ENCODE measurements around the gene CETP.

The CETP gene

GRCh38 chr16:56950881-56951771 is 10.6 kb upstream of the CETP start:
- no peak overlapping the region for H3K4me3 ChIP-seq (ENCODE audit: low read depth in 1 of 2, low read length in 2 of 2)
- H3K4me2 ChIP-seq (ENCODE audit: insufficient read depth, low read length), result no peak overlapping the region
- H3K4me1 ChIP-seq (ENCODE audit: insufficient read depth, low read length), result no peaks in the 10 kb centered on the region
- DNase-seq (peak; percentile 61), ATAC-seq (ENCODE audit: insufficient read depth, low read depth) (peak; percentile 91)
- TF ChIP-seq EZH2 (IDR thresholded peaks at IDR 0.05; ENCODE audit: borderline replicate concordance, low read depth, low read length, severe bottlenecking), result no peak
- TF ChIP-seq, protein P1, sequence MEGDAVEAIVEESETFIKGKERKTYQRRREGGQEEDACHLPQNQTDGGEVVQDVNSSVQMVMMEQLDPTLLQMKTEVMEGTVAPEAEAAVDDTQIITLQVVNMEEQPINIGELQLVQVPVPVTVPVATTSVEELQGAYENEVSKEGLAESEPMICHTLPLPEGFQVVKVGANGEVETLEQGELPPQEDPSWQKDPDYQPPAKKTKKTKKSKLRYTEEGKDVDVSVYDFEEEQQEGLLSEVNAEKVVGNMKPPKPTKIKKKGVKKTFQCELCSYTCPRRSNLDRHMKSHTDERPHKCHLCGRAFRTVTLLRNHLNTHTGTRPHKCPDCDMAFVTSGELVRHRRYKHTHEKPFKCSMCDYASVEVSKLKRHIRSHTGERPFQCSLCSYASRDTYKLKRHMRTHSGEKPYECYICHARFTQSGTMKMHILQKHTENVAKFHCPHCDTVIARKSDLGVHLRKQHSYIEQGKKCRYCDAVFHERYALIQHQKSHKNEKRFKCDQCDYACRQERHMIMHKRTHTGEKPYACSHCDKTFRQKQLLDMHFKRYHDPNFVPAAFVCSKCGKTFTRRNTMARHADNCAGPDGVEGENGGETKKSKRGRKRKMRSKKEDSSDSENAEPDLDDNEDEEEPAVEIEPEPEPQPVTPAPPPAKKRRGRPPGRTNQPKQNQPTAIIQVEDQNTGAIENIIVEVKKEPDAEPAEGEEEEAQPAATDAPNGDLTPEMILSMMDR (IDR thresholded peaks at IDR 0.05; ENCODE audit: borderline replicate concordance, extremely low read depth, low read length, poor library complexity, severe bottlenecking), result peak; percentile 82
- no peaks in the 10 kb centered on the region for H4K20me1 ChIP-seq (ENCODE audit: insufficient read depth, low read length)
- H3K27me3 ChIP-seq (ENCODE audit: insufficient read depth, low read length, poor library complexity), result no peaks in the 10 kb centered on the region
- no peaks in the 10 kb centered on the region for H3K79me2 ChIP-seq (ENCODE audit: insufficient read depth, low read length)
- no peaks in the 10 kb centered on the region for H3K9me3 ChIP-seq (ENCODE audit: insufficient read depth, low read length, severe bottlenecking)
- no peak overlapping the region for H3K9ac ChIP-seq (ENCODE audit: low read depth, low read length)
- no peak overlapping the region for H2AFZ ChIP-seq (ENCODE audit: low read depth, low read length)
- H3K36me3 ChIP-seq (ENCODE audit: insufficient read depth, low read length), result no peaks in the 10 kb centered on the region
- H3K27ac ChIP-seq (ENCODE audit: low read length), result no peak overlapping the region

DNA sequence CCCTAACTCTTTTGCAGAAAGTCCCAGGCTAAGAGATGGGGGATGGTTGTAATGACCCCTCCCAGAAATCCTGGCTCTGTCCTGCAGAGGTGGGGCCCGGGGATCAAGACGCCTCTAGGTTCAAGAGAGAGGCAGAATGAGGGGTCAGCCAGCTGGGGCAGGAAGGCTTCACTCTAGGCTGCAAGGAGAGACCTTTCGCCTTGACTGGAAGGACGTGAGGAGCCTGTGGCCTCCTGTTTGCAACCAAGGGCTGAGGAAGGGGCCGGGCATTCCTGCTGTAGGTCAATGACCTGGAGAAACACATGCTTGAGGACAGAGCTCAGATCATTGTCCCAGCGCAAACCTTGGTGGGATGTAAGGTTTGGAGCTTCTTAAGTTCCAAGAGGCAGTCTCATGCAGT is 8.7 kb upstream of the CETP start:
- Histone ChIP-seq H2AFZ (ENCODE audit: low read depth, low read length) (no peak overlapping the region), H3K4me2 (ENCODE audit: insufficient read depth, low read length) (no peak overlapping the region), H3K27me3 (ENCODE audit: insufficient read depth, low read length, poor library complexity) (no peaks in the 10 kb centered on the region), H3K9me3 (ENCODE audit: insufficient read depth, low read length, severe bottlenecking) (no peaks in the 10 kb centered on the region), H4K20me1 (ENCODE audit: insufficient read depth, low read length) (no peaks in the 10 kb centered on the region), H3K9ac (ENCODE audit: low read depth, low read length) (no peak overlapping the region), H3K36me3 (ENCODE audit: insufficient read depth, low read length) (no peaks in the 10 kb centered on the region), H3K79me2 (ENCODE audit: insufficient read depth, low read length) (no peaks in the 10 kb centered on the region), H3K27ac (ENCODE audit: low read length) (no peak overlapping the region), H3K4me1 (ENCODE audit: insufficient read depth, low read length) (no peaks in the 10 kb centered on the region), H3K4me3 (ENCODE audit: low read depth in 1 of 2, low read length in 2 of 2) (no peak overlapping the region)
- TF ChIP-seq, protein P1 (IDR thresholded peaks at IDR 0.05; ENCODE audit: borderline replicate concordance, extremely low read depth, low read length, poor library complexity, severe bottlenecking), result no peak
- TF ChIP-seq EZH2 (IDR thresholded peaks at IDR 0.05; ENCODE audit: borderline replicate concordance, low read depth, low read length, severe bottlenecking), result no peak
- DNase-seq (no peak), ATAC-seq (ENCODE audit: insufficient read depth, low read depth) (no peak)

DNA sequence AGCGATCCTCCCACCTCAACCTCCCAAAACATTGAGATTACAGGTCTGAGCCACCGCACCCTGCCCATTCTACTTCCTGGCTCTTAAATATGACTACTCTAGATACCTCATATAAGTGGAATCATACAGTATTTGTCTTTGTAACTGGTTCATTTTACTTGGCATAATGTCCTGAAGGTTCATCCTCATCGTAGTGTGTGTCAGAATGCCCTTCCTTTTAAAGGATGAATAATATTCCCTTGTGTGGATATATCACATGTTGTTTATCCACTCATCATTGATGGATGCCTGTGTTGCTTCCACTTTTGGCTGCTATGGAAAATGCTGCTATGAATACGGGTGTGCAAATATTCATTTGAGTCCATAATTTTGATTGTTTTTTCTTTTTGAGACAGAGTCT is 5.7 kb upstream of the CETP start:
- Histone ChIP-seq H3K4me1 (ENCODE audit: insufficient read depth, low read length) (no peaks in the 10 kb centered on the region), H2AFZ (ENCODE audit: low read depth, low read length) (no peak overlapping the region), H3K36me3 (ENCODE audit: insufficient read depth, low read length) (no peaks in the 10 kb centered on the region), H3K79me2 (ENCODE audit: insufficient read depth, low read length) (no peaks in the 10 kb centered on the region), H3K27me3 (ENCODE audit: insufficient read depth, low read length, poor library complexity) (no peaks in the 10 kb centered on the region), H3K4me3 (ENCODE audit: low read depth in 1 of 2, low read length in 2 of 2) (no peak overlapping the region), H3K4me2 (ENCODE audit: insufficient read depth, low read length) (no peak overlapping the region), H3K9ac (ENCODE audit: low read depth, low read length) (no peak overlapping the region), H3K27ac (ENCODE audit: low read length) (no peak overlapping the region), H4K20me1 (ENCODE audit: insufficient read depth, low read length) (no peaks in the 10 kb centered on the region), H3K9me3 (ENCODE audit: insufficient read depth, low read length, severe bottlenecking) (no peaks in the 10 kb centered on the region)
- DNase-seq (no peak), ATAC-seq (ENCODE audit: insufficient read depth, low read depth) (no peak)
- TF ChIP-seq, protein P1 (IDR thresholded peaks at IDR 0.05; ENCODE audit: borderline replicate concordance, extremely low read depth, low read length, poor library complexity, severe bottlenecking), result no peak
- TF ChIP-seq EZH2 (IDR thresholded peaks at IDR 0.05; ENCODE audit: borderline replicate concordance, low read depth, low read length, severe bottlenecking), result no peak
